Lower leg skin (tissue), 3 donors: ENCODE results near the gene ELMO3.

Source experiments
- POLR2A ChIP-seq, 2 donors: fragments of 450-650 bp; IDR thresholded peaks; one replicate each; pipeline ENCODE4 v1.6.1; 2016 to 2017; ENCODE audit warnings: antibody characterized with exemption in 2 of 2, mild to moderate bottlenecking in 1 of 2, moderate library complexity in 1 of 2
- TF ChIP-seq, protein P1 (sequence below), 3 donors: fragments of 450-650 bp; IDR thresholded peaks; one replicate each; pipeline ENCODE4 v1.5.1; 2016; ENCODE audit warnings: antibody characterized with exemption in 3 of 3, mild to moderate bottlenecking in 3 of 3, moderate library complexity in 2 of 3

DNA sequence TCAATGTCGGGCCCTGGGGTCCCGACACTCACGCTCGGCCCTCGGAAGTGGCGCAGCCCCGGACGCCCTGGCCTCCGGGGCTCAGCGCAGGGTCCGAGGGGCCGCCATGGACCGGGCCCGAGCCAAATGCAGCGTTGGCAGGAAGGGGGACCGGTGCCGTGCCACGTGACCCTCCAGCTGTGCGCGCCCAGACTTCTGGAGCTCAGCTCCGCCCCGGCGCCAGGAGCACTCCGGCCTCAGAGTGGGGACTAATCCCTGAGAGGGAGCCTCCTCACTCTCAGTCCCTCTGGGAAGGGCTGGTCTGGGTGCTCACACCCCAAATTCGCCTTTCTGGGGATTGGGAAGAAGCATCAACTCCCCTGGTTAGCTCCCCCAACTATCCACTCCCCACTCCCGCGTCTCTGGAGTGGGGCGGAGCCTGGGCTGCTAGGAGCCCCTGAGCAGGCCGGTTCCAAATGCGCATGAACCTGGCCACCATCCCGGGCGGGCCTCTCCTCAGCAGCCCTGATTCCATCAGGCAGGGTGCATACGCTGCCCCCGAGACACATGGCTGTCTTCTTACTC, 48.0 kb upstream of the ELMO3 start, which contains the start of gene B3GNT9:
- TF ChIP-seq, protein P1, sequence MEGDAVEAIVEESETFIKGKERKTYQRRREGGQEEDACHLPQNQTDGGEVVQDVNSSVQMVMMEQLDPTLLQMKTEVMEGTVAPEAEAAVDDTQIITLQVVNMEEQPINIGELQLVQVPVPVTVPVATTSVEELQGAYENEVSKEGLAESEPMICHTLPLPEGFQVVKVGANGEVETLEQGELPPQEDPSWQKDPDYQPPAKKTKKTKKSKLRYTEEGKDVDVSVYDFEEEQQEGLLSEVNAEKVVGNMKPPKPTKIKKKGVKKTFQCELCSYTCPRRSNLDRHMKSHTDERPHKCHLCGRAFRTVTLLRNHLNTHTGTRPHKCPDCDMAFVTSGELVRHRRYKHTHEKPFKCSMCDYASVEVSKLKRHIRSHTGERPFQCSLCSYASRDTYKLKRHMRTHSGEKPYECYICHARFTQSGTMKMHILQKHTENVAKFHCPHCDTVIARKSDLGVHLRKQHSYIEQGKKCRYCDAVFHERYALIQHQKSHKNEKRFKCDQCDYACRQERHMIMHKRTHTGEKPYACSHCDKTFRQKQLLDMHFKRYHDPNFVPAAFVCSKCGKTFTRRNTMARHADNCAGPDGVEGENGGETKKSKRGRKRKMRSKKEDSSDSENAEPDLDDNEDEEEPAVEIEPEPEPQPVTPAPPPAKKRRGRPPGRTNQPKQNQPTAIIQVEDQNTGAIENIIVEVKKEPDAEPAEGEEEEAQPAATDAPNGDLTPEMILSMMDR (IDR thresholded peaks at IDR 0.05): no peak
- no peak for TF ChIP-seq POLR2A (IDR thresholded peaks at IDR 0.05)
